Common myeloid progenitor, CD34-positive (primary cell): ENCODE measurements around the gene GALNT6.

ENCODE experiments used
- CTCF ChIA-PET: fragments of 350-600 bp; sonication (Branson Sonifier 250); formaldehyde crosslinking; loops from one replicate; lab custom pipeline; 2021; ENCODE audit warnings: antibody characterized with exemption; lab: Charles Lee
- POLR2A ChIA-PET: fragments of 350-600 bp; sonication (Branson Sonifier 250); formaldehyde crosslinking; loops from one replicate; lab custom pipeline; 2021; ENCODE audit warnings: antibody characterized with exemption; lab: Charles Lee
- DNase-seq, 3 donors: peaks; one replicate each; pipeline versions ENCODE4 v3.0.0 to v3.0.0-alpha.2; 2013
- H3K27ac ChIP-seq, 2 experiments: 1 replicate in 1 of 2; 2 replicates in 1 of 2; pipeline ENCODE4 v1.7.0; 2013; ENCODE audit warnings: inconsistent platforms in 2 of 2, low read length in 2 of 2, mild to moderate bottlenecking in 2 of 2, low read depth in 1 of 2, moderate library complexity in 1 of 2; ENCODE audit not compliant: severe bottlenecking in 2 of 2, insufficient read depth in 1 of 2, poor library complexity in 1 of 2
- H3K27me3 ChIP-seq, 5 experiments: replicated peaks in 2 of 5; 1 replicate in 3 of 5; 2 replicates in 2 of 5; pipeline versions ENCODE4 v1.6.1 to v1.7.0; 2013; ENCODE audit warnings: low read length in 4 of 5, mild to moderate bottlenecking in 2 of 5, moderate library complexity in 2 of 5, inconsistent platforms in 1 of 5; ENCODE audit not compliant: insufficient read depth in 5 of 5, control insufficient read depth in 4 of 5
- H3K36me3 ChIP-seq, 4 experiments: 1 replicate in 2 of 4; 2 replicates in 2 of 4; pipeline versions ENCODE4 v1.6.1 to v1.7.0; 2013; ENCODE audit warnings: low read length in 3 of 4, control low read depth in 1 of 4, mild to moderate bottlenecking in 1 of 4; ENCODE audit not compliant: control insufficient read depth in 4 of 4, insufficient read depth in 4 of 4
- H3K4me1 ChIP-seq, 4 experiments: 1 replicate in 3 of 4; 2 replicates in 1 of 4; pipeline versions ENCODE4 v1.6.1 to v1.7.1; 2013; ENCODE audit warnings: low read length in 3 of 4, mild to moderate bottlenecking in 3 of 4, control low read depth in 1 of 4, inconsistent platforms in 1 of 4, moderate library complexity in 1 of 4; ENCODE audit not compliant: control insufficient read depth in 4 of 4, insufficient read depth in 4 of 4; ENCODE audit errors: control extremely low read depth in 1 of 4
- H3K4me3 ChIP-seq, 7 experiments: 1 replicate in 4 of 7; 2 replicates in 3 of 7; pipeline versions ENCODE4 v1.5.1 to v1.7.0; 2013; ENCODE audit warnings: mild to moderate bottlenecking in 7 of 7, low read length in 6 of 7, moderate library complexity in 6 of 7, inconsistent platforms in 2 of 7, low read depth in 2 of 7, control low read depth in 1 of 7; ENCODE audit not compliant: insufficient read depth in 4 of 7, control insufficient read depth in 1 of 7; ENCODE audit errors: extremely low read depth in 1 of 7
- H3K9me3 ChIP-seq, 5 experiments: 1 replicate in 4 of 5; 2 replicates in 1 of 5; pipeline versions ENCODE4 v1.6.1 to v1.7.1; 2013; ENCODE audit warnings: low read length in 4 of 5, mild to moderate bottlenecking in 2 of 5, inconsistent platforms in 1 of 5, low read depth in 1 of 5, moderate library complexity in 1 of 5; ENCODE audit not compliant: control insufficient read depth in 4 of 5, insufficient read depth in 2 of 5; ENCODE audit errors: control extremely low read depth in 1 of 5
- WGBS: methylation state at CpG from one replicate; pipeline ENCODE4 v1.1.5; 2013; ENCODE audit not compliant: insufficient coverage; 5-methylcytosine and 5-hydroxymethylcytosine counted together

The GALNT6 gene

GRCh38 chr12:51361161-51362016, 29.8 kb downstream of the GALNT6 start:
- Histone ChIP-seq H3K9me3 (no peaks in the 10 kb centered on the region), H3K36me3 (peaks cover 4 to 65% (median 37%) of the 10 kb centered on the region in 4 experiments), H3K27me3 (no peaks in the 10 kb centered on the region), H3K4me1 (peaks cover 0 to 3% (median 0%) of the 10 kb centered on the region in 4 experiments), H3K27ac (no peak overlapping the region), H3K4me3 (no peak overlapping the region)
- ChIA-PET CTCF (interaction anchor here (0.6 to 4.0 kb wide), 10 partner anchors 11 to 109 kb away, joined by 3 to 23 read pairs (median 3); partner anchors contain the start of gene SMAGP), POLR2A (interaction anchor here (0.6 to 0.7 kb wide), 2 partner anchors 10 to 37 kb away, joined by 3 to 5 read pairs; partner anchors contain the start of gene BIN2)
- WGBS: 97% methylated on average over 7 of the region's 8 CpGs
- DNase-seq: no peak

- WGBS: no CpG with 5 or more reads among the region's 2 CpGs
- POLR2A ChIA-PET: interaction anchor here (0.8 kb wide), 1 partner anchor 90 kb away, joined by 3 read pairs; no protein-coding TSS in a partner anchor
- H3K4me1 ChIP-seq: peaks cover 0 to 3% (median 0%) of the 10 kb centered on the region in 4 experiments
These were observed 30.9 kb downstream of the GALNT6 start for GRCh38 chr12:51360315-51360714.

GRCh38 chr12:51359851-51360250, 31.4 kb downstream of the GALNT6 start:
- Histone ChIP-seq H3K9me3 (no peaks in the 10 kb centered on the region), H3K4me1 (peaks cover 0 to 3% (median 0%) of the 10 kb centered on the region in 4 experiments), H3K4me3 (no peak overlapping the region), H3K36me3 (peaks cover 4 to 67% (median 33%) of the 10 kb centered on the region in 4 experiments), H3K27ac (no peak overlapping the region), H3K27me3 (no peaks in the 10 kb centered on the region)
- ChIA-PET CTCF (interaction anchor here (0.8 to 4.0 kb wide), 4 partner anchors 8 to 19 kb away, joined by 3 to 23 read pairs (median 9); no protein-coding TSS in a partner anchor), POLR2A (interaction anchor here (0.8 kb wide), 1 partner anchor 90 kb away, joined by 3 read pairs; no protein-coding TSS in a partner anchor)
- WGBS: 100% methylated on average over 2 of the region's 4 CpGs
- DNase-seq: no peak

More at GRCh38 chr12:51360315-51360714, 30.9 kb downstream of the GALNT6 start:
- Histone ChIP-seq H3K36me3 (peaks cover 4 to 70% (median 34%) of the 10 kb centered on the region in 4 experiments), H3K27me3 (no peaks in the 10 kb centered on the region), H3K9me3 (no peaks in the 10 kb centered on the region), H3K27ac (no peak overlapping the region), H3K4me3 (no peak overlapping the region)
- DNase-seq: no peak
- CTCF ChIA-PET: interaction anchor here (0.6 to 4.0 kb wide), 4 partner anchors 10 to 66 kb away, joined by 3 to 23 read pairs (median 8); no protein-coding TSS in a partner anchor

DNA sequence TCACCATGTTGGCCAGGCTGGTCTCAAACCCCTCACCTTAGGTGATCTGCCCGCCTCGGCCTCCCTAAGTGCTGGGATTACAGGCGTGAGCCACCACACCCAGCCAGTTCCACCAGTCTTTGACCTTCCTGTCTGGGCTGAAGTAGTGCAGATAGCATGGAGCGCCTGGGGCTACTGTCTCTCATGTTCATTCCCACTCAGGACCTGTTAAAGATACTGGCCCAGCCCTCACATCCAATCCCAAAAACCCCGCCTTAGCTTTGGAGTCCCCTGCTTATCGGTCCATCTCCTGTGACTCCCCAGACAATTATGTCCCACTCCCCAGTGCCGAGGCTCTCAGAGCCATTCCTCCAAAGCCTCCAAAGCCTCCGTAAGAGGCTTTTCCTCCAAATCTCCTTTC, 32.7 kb downstream of the GALNT6 start:
- CTCF ChIA-PET: interaction anchor here (0.6 to 2.0 kb wide), 4 partner anchors 9 to 305 kb away, joined by 3 to 9 read pairs (median 3); no protein-coding TSS in a partner anchor
- peaks cover 0 to 3% (median 0%) of the 10 kb centered on the region in 4 experiments for H3K4me1 ChIP-seq
- H3K36me3 ChIP-seq: peaks cover 8 to 67% (median 28%) of the 10 kb centered on the region in 4 experiments
- H3K9me3 ChIP-seq: no peaks in the 10 kb centered on the region
- H3K4me3 ChIP-seq: no peak overlapping the region
- WGBS: 98% methylated on average over 8 of the region's 8 CpGs
- no peak overlapping the region for H3K27ac ChIP-seq
- no peak for DNase-seq
- POLR2A ChIA-PET: no interaction called here
- no peaks in the 10 kb centered on the region for H3K27me3 ChIP-seq

DNA sequence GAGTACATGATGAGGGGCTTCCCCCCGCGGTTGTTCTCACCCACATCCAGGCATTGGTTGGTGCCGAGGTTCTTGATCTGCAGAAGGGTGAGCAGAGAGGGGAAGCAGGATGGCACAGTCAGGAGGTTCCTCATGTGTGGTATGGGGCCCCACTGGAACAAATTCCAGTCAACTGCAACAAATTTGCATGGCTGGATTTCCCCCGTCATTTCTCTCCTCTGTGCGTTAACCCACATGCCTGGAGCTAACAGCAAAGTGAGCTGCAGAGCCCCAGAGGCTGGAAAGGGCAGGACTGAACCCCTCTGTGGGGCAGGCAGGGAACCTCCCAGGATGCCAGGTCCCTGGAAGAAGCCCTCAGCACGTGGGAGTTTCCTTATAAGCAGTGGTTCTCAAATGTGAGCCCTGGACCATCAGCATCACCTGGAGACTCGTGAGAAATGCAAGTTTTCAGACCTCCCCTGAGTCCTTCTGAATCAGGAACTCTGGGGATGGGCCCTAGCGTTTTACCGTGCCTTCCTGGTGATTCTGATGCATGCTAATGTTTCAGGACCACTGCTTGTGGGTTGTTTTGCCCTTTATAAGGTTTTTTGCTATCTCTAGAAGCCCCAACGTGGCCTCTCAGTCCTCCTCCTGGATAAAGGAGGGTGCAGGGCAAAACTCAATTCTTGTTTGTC, 33.7 kb downstream of the GALNT6 start:
- 91% methylated on average over 10 of the region's 10 CpGs for WGBS
- no peaks in the 10 kb centered on the region for H3K9me3 ChIP-seq
- H3K4me1 ChIP-seq: peaks cover 0 to 3% (median 0%) of the 10 kb centered on the region in 4 experiments
- no peak overlapping the region for H3K27ac ChIP-seq
- peak in 2 of 3 donors; percentile 17 to 18 for DNase-seq
- no peak overlapping the region for H3K4me3 ChIP-seq
- H3K27me3 ChIP-seq: no peaks in the 10 kb centered on the region
- POLR2A ChIA-PET: no interaction called here
- H3K36me3 ChIP-seq: peaks cover 8 to 60% (median 26%) of the 10 kb centered on the region in 4 experiments
- CTCF ChIA-PET: interaction anchor here (2.0 kb wide), 1 partner anchor 10 kb away, joined by 9 read pairs; no protein-coding TSS in a partner anchor

GRCh38 chr12:51351913-51352532, 39.2 kb downstream of the GALNT6 start:
- DNase-seq: peak; percentile 50 to 74 (median 64)
- H3K4me1 ChIP-seq: no peaks in the 10 kb centered on the region
- H3K4me3 ChIP-seq: no peak overlapping the region
- ChIA-PET CTCF (interaction anchor here (0.9 to 27.3 kb wide), 12 partner anchors 9 to 587 kb away, joined by 3 to 666 read pairs (median 4); partner anchors contain the start of gene BIN2), POLR2A (no interaction called here)
- no peak overlapping the region for H3K27ac ChIP-seq
- no peaks in the 10 kb centered on the region for H3K27me3 ChIP-seq
- no peaks in the 10 kb centered on the region for H3K9me3 ChIP-seq
- 70% methylated on average over 8 of the region's 11 CpGs for WGBS
- peaks cover 3 to 20% (median 4%) of the 10 kb centered on the region in 4 experiments for H3K36me3 ChIP-seq
